Measurements from ENCODE around the gene VAC14. TPM values are rescaled to one million over a fixed set of nuclear protein-coding genes. Genes with fewer than 3 reads are reported as not detected.

VAC14 gene
- total RNA-seq, 1 experiment from 2014 or later: 35.3 TPM

- Histone ChIP-seq H4K20me1 (ENCODE audit: insufficient read depth) (no peaks in the 10 kb centered on the region), H3K4me2 (ENCODE audit: low read length) (no peak overlapping the region), H3K27ac (ENCODE audit: low read depth, low read length) (no peak overlapping the region), H3K79me2 (ENCODE audit: insufficient read depth, low read length) (no peaks in the 10 kb centered on the region), H3K36me3 (ENCODE audit: control insufficient read depth in 1 of 2, insufficient read depth in 2 of 2, low read length in 2 of 2) (peaks cover 0 to 4% of the 10 kb centered on the region in 2 experiments; a peak in 1 of 4 replicates), H3K27me3 (ENCODE audit: insufficient read depth, low read length) (no peaks in the 10 kb centered on the region), H3K9me2 (ENCODE audit: insufficient read depth) (no peaks in the 10 kb centered on the region), H3K9ac (ENCODE audit: low read length) (no peak overlapping the region), H2AFZ (ENCODE audit: low read depth, low read length, poor library complexity, severe bottlenecking) (no peak overlapping the region), H3K4me1 (ENCODE audit: control insufficient read depth in 1 of 2, insufficient read depth in 2 of 2, low read length in 2 of 2) (no peaks in the 10 kb centered on the region), H3K4me3 (replicated peaks in 1 of 2; ENCODE audit: low read depth in 1 of 2, low read length in 2 of 2) (no peak overlapping the region), H3K9me3 (ENCODE audit: control insufficient read depth in 1 of 2, insufficient read depth in 1 of 2, low read depth in 1 of 2, low read length in 2 of 2) (no peaks in the 10 kb centered on the region)
- CTCF ChIA-PET: no interaction called here
- intact Hi-C loops (cut with micrococcal nuclease): loop anchor here (10.0 kb wide), 1 partner anchor 135 kb away; the partner anchor contains the start of genes COG4 and SF3B3
- DNase-seq (ENCODE audit: low read depth, low spot score) (no peak), ATAC-seq (no peak)
- POLR2A ChIA-PET: no interaction called here
- no TSS peak for BruUV-seq (replicated peaks)
- TF ChIP-seq RAD21 (IDR thresholded peaks at IDR 0.05; ENCODE audit: low read depth) (no peak), ELF1 (IDR thresholded peaks at IDR 0.05; ENCODE audit: borderline replicate concordance, low read depth) (no peak), POLR2A (IDR thresholded peaks at IDR 0.05; ENCODE audit: borderline replicate concordance, extremely low read depth, insufficient read depth, insufficient read length) (no peak), REST (IDR thresholded peaks at IDR 0.05; ENCODE audit: low read depth) (no peak), MAX (IDR thresholded peaks at IDR 0.05) (no peak), EZH2phosphoT487 (IDR thresholded peaks at IDR 0.05; ENCODE audit: borderline replicate concordance) (no peak), SRF (IDR thresholded peaks at IDR 0.05; ENCODE audit: low read depth) (no peak)
- RAD21 ChIA-PET (ENCODE audit: low non-redundant PET in 1 of 2, low total read pairs in 2 of 2, uncharacterized antibody in 2 of 2, unreplicated experiment in 2 of 2): no interaction called here
Observed at GRCh38 chr16:70659546-70659945, 141.4 kb downstream of the VAC14 start.
